Lower leg skin (tissue), 4 donors: ENCODE data around the gene PSMA1. TPM values are rescaled to one million over a fixed set of nuclear protein-coding genes. Genes with fewer than 3 reads are reported as not detected.
A peak's percentile ranks its signal among the peaks of the same experiment; 100 is the strongest.

ENCODE experiments used
- DNase-seq, 2 donors: peaks; one replicate each; pipeline ENCODE4 v3.0.0-alpha.2; 2019; ENCODE audit warnings: low spot score in 2 of 2
- H3K4me3 ChIP-seq: fragments of 200-600 bp; sonication (generic); 2 replicates; pipeline ENCODE4 v1.5.1; 2017; ENCODE audit warnings: mild to moderate bottlenecking, low read depth; ENCODE audit not compliant: poor library complexity, severe bottlenecking
- CTCF ChIP-seq, 3 donors: fragments of 450-650 bp; IDR thresholded peaks; one replicate each; pipeline ENCODE4 v1.5.1; 2016; ENCODE audit warnings: antibody characterized with exemption in 3 of 3, mild to moderate bottlenecking in 3 of 3, moderate library complexity in 2 of 3
- POLR2A ChIP-seq, 2 donors: fragments of 450-650 bp; IDR thresholded peaks; one replicate each; pipeline ENCODE4 v1.6.1; 2016 to 2017; ENCODE audit warnings: antibody characterized with exemption in 2 of 2, mild to moderate bottlenecking in 1 of 2, moderate library complexity in 1 of 2
- WGBS, 2 donors: methylation state at CpG; one replicate each; pipeline ENCODE4 v1.1.5; 2018; 5-methylcytosine and 5-hydroxymethylcytosine counted together
- intact Hi-C: fragments of 100-400 bp; cut with DNase I; formaldehyde crosslinking; loops from one replicate; pipeline ENCODE4 v1.15.0; 2023; ENCODE audit warnings: low total_unique reads
- total RNA-seq, 4 donors: library from RNA; depleted of rRNA; stranded (reverse); fragments of >200 nt; gene quantifications; one replicate each; pipeline ENCODE4 v1.1.0, GENCODE V29; 2016

The PSMA1 gene
- total RNA-seq, 4 donors from 2014 or later = 73.7 to 103 (median 86.0) TPM

DNA sequence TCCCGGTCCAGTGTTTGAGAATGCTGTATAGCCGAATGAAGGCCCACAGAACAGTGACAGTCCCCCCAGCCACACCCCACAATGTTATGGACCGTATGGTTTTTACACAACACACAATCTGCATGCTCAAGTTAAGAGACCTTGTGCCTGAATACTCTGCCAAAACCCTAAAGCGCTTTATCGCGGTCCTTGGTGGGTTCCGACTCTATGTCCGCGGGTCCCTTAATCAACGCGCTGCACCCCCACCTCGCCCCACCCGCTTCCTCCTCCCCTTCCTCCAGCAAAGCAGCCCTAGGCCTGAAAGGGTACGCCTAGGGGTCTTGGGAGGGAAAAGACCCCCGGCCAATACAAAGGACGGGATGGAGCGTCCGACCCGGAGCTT is 21.0 kb downstream of the PSMA1 start:
- 0 to 1% methylated on average over 19 of the region's 19 CpGs for WGBS, 2 donors

DNA sequence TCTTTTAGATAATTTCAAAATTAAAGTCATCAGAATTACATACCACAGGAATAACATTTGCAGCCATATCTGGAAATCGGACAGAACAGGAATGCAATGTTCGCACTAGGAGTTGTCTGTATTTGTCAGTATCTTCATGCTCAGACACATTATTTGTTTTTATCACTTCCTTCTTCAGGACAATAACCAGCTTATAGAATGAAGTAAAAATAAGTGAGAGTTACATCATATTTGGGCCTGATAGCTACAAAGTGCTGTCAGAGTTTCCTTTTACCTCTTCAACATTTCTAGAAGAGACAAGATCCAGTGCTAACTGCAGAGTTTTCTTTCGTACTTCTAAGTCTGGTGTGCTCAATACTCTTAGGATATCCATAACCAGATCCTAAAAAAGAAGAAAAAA is 39.5 kb downstream of the PSMA1 start:
- intact Hi-C loops = no loop called here
- no peak overlapping the region for H3K4me3 ChIP-seq
- WGBS, 2 donors = 86 to 91% methylated on average over 3 of the region's 3 CpGs
- DNase-seq = no peak
- TF ChIP-seq CTCF (IDR thresholded peaks at IDR 0.05) = no peak

More for the DNA sequence above, 21.0 kb downstream of the PSMA1 start:
- no peak for TF ChIP-seq CTCF (IDR thresholded peaks at IDR 0.05)
- no peak for TF ChIP-seq POLR2A (IDR thresholded peaks at IDR 0.05)
- peak overlapping the region; percentile 91 for H3K4me3 ChIP-seq
- intact Hi-C loops = no loop called here
- DNase-seq = peak; percentile 22 to 88

GRCh38 chr11:14471127-14471526 is 49.1 kb downstream of the PSMA1 start:
- DNase-seq = no peak
- WGBS, 2 donors = 84 to 90% methylated on average over 1 of the region's 1 CpG
- H3K4me3 ChIP-seq = no peak overlapping the region
- TF ChIP-seq CTCF (IDR thresholded peaks at IDR 0.05) = no peak
- no peak for TF ChIP-seq POLR2A (IDR thresholded peaks at IDR 0.05)
- intact Hi-C loops = no loop called here

DNA sequence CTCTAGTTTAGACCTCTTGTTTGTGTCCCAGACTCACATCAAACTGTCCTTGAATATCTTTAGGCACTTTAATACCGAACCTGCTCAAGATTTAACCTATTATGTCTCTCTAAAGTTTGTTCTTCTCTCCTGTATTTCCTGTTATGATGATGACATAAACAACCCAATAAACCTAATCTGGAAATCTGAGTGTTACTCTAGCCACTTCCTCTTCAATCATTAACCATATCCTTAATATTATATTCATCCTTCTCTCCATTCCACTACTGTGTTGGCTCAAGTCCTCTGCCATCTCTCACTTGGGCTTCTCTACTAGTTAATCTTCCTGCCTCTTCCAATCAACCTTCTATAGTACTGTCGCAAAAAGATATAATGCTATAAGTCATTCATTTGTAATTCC is 56.6 kb downstream of the PSMA1 start:
- WGBS, 2 donors = 93 to 95% methylated on average over 2 of the region's 2 CpGs
- no peak overlapping the region for H3K4me3 ChIP-seq
- no peak for DNase-seq
- TF ChIP-seq POLR2A (IDR thresholded peaks at IDR 0.05) (no peak), CTCF (IDR thresholded peaks at IDR 0.05) (no peak)
- intact Hi-C loops = no loop called here

DNA sequence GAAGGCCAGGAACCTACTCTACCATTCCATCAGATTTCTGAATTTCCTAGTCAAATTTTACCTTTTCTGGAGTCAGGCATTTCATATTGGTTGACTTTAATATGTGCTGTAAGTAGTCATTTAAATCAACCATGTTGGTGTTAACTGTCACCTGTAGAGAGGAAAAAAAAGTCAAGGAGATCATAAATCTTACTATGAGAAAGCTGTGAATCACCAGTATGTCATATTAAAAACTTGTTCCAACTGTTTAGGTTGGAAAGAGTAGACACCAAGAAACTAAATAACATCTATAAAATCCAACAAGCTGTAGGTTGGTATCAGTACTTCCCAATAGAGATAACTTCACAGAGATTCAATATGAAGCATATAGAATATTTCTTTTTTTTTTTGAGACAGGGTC is 60.0 kb downstream of the PSMA1 start:
- no peak for TF ChIP-seq POLR2A (IDR thresholded peaks at IDR 0.05)
- TF ChIP-seq CTCF (IDR thresholded peaks at IDR 0.05) = no peak
- no peak for DNase-seq
- intact Hi-C loops = no loop called here
- H3K4me3 ChIP-seq = no peak overlapping the region

GRCh38 chr11:14458377-14458776 is 61.8 kb downstream of the PSMA1 start:
- no peak for TF ChIP-seq CTCF (IDR thresholded peaks at IDR 0.05)
- TF ChIP-seq POLR2A (IDR thresholded peaks at IDR 0.05) = no peak
- no peak for DNase-seq
- intact Hi-C loops = loop anchor here (10.0 kb wide), 1 partner anchor 164 kb away; no protein-coding TSS in a partner anchor
- WGBS, 2 donors = 78 to 86% methylated on average over 3 of the region's 3 CpGs
- no peak overlapping the region for H3K4me3 ChIP-seq
